HG03280 (cell line): ENCODE data around the gene PIP4K2A.
A peak's percentile ranks its signal among the peaks of the same experiment; 100 is the strongest.

Experiments used
- ATAC-seq: cut with Tn5 transposase; IDR thresholded peaks from one replicate; pipeline ENCODE4 v1.9.1; 2021; ENCODE audit warnings: mild to moderate bottlenecking, moderate library complexity; ENCODE audit not compliant: unreplicated experiment

PIP4K2A gene

DNA sequence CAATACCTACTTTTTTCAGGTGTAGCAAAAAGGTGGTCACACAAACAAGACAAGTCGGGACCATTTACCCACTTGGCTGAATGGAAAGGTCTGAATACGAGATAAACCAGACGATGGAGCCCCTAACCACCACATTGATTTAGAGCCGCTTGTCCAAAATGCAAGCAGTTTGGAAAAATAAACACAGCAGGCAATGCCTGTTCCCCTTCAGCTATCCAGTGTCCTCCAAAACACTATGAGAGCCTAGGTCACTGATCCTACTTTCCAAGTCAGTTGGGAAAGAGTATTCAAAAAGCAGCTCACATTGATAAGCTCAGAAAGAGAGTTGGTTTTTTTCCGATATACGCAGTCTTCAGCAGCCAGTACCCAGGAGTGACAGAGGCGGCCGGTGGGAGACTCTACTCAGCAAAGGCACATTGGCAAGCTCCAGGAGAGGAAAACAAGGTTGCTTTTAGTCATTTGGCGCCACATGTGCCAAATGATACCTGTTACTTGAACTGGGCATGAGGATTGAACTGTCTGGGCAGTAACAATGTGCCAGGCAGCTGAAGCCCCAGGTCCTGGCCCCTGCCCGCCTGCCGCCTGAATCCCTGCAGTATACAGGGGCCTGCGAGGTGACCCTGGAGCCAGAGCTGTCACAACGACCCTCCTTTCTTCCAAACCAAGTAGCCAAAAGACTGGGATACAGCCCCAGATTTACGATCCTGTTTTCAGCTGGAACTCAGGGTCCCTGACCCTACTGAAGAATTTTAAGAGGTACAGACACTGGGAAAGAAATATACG is 109.8 kb downstream of the PIP4K2A start:
- ATAC-seq, result no peak

DNA sequence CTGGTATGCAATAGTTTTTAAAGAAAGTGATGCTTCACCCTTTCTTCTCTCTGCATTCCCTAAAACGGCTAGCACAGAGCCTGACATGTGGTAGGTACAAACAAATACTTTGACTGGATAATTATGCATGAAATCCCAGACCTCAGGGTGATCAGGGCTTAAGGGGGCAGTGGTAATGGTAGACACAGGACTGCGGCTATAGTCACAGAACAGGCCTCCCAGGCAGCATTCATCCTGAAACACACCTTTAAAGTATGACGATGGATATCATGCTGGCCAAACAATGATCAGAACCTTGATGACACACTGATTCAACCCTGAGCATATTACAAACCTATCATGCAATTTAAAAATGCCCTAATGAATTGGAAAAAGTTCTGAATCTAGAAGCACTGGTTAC is 110.8 kb downstream of the PIP4K2A start:
- ATAC-seq, result no peak

DNA sequence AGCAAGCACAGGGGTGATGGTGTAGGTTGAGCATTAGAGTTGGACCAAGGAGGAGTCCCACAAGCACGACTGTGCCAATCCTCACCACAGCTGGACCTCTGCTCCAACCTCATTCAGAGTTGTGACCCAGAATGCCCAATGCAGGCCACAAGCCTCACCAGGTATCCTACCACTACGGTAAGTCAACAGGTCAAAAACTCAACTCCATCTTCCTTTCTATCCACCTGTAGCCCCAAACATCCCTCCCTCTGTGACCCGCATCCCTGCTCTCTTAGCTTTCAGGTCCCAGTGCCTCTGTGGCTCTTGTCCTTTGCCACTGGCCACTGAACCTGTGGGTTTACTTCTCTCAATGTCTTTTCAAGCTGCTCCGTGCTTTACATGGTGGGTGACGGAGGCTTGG is 112.8 kb downstream of the PIP4K2A start:
- ATAC-seq, result no peak

DNA sequence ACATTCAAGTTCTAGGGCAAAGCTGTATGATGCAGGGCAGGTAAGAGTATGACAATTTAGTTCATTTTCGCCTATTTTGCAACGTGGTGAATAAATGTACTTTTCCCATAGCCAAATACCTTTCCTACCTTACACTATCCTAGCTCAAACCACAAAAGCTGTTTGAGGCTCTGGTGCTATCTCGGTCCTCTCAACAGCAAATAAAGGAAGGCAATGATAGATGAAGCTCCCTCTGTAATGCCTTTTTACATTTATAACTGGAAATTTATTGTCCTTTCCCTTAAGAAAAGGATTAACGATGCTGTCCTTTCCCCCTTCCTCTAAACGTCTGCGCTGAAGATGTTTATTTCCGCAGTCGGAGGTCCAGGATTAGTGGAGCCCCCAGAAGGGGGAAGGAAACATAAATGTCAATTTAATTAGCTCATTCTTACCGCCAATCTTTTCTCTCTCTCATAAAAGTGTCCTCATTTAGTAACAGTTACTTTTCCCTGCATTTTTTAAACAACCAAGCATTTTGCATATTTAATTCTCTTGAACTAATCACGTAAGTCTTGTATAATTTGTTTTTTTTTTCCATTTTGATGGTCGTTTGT is 114.6 kb downstream of the PIP4K2A start:
- no peak for ATAC-seq

DNA sequence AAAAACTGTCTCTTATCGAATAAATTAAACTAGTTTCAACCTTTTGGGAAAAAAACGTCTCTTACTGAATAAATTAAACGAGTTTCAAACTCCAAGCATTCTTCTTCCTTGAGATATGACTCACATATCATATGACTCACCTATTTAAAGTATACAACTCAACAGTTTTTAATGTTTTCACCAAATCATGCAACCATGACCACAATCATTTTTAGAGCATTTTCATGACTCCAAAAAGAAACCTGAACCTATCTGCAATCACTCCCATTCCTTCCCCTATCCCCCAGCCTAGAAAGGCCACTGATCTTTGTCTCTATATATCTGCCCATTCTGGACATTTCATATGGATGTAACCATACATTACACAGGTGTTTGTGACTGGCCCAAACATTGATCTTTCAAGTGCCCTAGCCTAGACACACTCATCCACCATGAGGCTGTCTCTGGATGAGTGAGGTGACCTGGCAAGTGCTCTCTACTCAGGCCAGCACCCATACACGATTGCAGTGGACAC is 115.3 kb downstream of the PIP4K2A start:
- ATAC-seq, result no peak

DNA sequence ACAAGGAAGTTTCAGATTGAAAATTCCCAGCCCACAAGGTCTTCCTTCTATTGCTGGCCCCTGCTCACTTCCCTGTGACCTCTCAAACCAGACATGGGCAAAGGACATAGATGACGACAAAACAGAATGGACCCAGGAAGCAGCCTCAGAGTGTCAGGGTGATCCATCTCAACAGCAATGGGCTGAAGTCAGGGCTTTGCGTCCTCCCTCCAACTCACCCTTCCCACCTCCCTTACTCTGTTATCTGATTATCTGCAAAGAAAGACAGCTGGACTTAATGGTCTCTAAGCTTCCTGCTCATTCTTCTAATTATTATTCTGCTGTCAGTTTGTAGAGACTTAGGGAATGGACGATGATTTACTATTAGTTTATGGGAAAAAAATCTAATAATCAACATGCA is 115.9 kb downstream of the PIP4K2A start:
- no peak for ATAC-seq

DNA sequence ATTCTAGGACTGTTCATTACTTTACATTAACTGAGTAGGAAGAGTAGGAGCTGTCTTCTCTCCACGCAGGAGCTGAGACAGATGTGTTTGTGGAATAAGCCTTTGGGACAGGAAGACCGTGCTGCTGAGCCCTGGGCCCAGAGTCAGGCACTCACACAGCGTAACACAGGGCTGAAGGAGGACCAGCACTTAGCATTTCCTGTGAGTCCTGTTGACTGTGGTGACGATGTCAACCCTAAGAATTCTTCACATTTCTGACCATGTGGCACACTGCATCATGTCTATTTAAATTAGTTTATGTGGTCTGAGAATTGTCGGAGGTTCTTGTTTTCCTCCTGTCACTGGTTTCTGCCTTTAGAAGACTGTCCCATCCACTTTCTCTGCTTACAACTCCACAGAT is 117.2 kb downstream of the PIP4K2A start:
- peak; percentile 74 for ATAC-seq

DNA sequence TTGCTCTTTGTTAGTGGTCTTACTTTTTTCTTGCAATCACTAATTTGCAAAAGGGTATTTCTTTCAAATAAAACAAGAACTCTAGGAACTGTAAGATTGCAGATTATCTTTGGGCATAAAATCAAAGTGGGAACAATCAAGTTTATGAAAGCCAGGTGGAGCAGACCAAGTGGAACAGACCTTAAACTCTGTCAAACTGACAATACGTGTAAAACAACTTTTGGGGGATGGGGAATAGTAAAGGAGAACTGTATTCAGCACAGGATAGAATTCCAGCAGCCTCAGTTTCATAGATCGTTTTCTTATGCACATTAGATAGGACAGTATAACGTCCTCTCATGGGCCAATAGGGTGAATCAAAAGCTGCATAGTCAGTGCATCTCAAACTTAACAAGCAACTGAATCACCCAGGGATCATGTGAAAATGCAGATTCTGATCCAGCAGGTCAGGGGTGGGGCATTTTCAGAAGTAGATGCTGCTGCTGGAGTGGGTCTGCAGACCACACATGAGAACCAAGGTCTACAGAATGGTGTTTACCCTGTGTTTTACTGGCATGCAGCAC is 120.7 kb downstream of the PIP4K2A start:
- no peak for ATAC-seq

DNA sequence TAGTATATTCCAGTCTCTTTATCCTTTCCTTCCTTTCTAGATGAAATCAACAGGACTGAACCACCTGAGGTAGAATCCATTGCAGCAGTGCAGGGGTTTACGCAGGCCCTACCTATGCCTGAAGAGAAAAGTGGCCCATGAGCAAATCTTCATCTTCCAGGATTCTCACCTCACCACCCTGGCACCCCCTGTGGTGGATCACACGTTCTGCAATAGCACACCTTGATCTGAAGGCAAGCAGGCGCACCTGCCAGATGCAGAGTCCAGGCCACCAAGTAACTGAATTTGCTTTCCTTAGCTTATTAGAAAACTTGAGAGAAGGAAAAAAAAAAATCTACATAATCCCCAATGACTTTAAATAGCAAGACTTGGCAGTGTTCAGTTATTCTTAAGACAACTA is 121.4 kb downstream of the PIP4K2A start:
- no peak for ATAC-seq

DNA sequence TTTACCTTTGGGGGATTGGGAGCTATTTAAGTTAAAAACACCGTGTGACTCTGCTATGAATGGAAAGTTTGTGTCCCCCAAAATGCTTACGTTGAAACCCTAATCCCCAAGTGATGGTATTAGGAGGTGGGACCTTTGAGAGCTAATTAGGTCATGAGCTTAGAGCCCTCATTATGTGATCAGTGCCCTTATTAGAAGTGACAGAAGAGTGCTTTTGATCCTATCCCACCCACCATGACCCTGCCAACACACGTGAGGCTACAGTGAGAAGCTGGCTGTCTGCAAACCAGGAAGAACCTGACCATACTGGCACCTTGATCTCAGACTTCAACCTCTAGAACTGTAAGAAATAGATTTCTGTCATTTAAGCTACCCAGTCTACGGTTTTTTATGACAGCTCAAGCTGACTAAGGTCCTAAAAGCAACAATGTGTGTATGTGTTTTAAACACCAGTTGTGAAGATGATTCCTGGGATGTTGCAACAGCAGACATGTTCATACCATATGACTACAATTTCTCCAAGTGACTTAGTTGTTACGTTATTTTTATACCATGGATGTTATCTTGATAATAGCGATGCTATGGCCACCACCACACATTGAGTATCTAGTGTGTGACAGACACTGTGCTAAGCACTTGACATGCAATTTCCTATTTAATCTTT is 124.4 kb downstream of the PIP4K2A start:
- no peak for ATAC-seq

DNA sequence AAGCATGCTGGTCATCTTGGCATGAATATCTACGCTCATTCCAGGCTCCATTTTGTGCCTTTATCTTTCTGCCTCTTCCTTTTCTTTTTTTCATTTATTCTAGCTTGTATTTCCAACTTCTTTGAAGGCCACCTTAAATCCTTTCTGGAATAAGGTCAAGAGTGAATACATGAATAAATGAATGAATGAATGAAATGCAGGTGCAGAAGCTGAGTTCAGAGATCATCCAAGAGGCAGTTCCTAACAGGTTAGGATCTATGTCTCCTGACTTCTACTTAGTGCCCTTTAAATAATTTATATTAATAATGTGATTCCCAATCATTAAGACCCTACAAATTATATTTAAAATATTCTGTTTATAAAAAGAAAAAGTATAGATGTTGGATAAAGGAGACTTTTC is 125.9 kb downstream of the PIP4K2A start:
- ATAC-seq, result no peak

DNA sequence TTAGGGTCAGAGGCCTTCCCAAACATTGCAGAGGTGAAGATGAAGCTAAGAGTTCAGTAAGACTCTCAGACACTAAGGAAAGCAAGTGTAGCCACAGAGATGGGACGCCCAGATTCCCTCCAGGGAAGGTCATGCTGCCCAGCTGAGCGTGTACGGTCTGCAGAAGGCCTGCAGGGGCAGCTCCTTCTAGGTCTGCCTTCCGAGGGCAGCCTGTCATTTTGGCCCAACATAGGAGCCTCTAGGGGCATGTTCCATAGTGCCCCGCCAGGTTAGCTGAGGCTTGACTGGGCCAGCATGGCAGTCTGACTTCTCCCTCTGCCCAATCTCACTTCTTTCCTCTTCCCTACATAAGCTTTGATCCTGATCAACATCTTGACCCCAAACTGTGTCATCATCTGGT is 130.7 kb downstream of the PIP4K2A start:
- no peak for ATAC-seq

DNA sequence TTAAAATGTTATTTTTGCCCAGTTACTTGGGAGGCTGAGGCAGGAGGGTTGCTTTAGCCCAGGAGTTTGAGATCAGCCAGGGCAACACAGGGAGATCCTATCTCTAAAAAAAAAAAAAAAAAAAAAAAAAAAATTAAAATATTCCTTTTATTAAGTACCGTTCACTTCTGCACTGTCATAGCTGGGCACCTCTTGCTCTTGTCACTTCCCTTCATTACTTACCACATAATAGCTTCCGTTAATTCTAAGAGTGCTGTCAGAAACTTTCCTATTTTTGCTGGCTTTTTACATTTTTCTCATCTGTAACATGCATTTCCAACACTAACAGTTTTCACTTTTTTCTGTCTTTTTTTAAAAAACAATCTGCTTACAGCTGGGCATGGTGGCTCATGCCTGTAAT is 132.9 kb downstream of the PIP4K2A start:
- ATAC-seq, result no peak

DNA sequence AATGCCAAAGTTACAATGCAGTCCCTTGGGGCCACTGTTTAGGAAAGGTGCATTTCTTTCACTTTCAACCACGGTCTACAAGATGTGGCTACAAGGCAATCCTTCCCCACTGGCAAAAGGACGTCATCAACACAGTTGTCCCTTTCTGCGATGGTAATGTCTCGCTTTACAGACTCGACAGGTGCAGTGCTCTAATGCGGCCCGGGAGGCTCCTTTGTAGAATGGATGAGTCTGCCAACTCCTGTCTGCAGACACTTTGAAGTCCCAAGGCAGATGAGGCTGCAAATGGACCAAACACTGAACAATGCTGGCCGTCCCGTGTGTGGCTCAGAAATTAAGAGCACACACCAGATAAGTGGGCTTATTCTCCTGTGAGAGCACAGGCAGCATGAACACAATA is 133.7 kb downstream of the PIP4K2A start:
- ATAC-seq, result no peak

DNA sequence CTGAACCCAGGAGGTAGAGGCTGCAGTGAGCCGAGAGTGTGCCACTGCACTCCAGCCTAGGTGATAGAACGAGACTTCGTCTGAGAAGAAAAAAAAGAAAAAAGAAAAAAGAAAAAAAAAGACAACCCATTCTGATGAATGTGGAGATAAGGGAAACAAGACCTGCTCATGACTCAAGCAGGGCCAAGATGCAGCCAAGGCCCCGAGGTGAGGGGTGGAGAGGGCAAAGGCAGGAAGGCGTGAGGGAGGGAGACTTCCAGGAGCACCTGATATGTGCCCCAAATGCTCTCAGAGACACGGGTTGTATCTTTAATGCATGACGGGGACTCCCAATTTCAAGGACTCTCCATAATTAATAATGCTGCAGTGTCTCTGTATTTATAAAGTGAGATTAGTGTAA is 134.6 kb downstream of the PIP4K2A start:
- ATAC-seq, result no peak

DNA sequence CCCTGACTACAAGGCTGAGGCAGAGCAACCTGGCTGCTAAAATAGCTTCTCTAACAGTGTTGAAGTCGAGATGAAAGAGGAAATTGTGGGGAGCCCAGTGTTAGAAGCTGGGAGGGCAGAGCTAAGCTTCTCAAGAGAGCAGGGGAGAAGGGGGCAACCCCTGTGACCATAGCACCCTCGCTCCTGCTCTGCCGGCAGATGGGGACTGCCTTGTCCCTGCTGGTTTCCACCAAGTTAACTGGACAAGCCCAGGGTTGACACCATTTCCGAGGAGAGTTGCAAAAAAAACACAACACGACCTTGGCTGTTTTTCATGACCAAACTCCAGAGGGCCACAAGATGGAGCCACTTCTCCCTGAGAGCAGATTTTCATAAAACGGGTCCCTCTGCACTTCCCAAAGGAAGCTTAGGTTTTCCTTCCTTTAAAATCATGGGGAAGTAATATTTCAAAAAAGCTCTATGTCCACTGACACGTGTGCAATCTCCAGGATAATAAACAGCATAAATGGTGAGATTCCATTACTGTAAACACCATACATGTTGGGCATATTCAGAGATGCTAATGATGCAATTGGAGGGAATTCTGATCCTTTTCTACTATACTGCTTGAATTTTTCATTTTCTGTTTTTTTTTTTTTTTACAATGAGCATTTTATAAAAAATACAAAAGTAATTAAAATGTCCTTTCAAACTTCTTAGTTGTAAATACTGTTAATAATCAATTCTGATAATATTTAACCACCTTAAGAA is 140.4 kb downstream of the PIP4K2A start:
- ATAC-seq, result no peak

DNA sequence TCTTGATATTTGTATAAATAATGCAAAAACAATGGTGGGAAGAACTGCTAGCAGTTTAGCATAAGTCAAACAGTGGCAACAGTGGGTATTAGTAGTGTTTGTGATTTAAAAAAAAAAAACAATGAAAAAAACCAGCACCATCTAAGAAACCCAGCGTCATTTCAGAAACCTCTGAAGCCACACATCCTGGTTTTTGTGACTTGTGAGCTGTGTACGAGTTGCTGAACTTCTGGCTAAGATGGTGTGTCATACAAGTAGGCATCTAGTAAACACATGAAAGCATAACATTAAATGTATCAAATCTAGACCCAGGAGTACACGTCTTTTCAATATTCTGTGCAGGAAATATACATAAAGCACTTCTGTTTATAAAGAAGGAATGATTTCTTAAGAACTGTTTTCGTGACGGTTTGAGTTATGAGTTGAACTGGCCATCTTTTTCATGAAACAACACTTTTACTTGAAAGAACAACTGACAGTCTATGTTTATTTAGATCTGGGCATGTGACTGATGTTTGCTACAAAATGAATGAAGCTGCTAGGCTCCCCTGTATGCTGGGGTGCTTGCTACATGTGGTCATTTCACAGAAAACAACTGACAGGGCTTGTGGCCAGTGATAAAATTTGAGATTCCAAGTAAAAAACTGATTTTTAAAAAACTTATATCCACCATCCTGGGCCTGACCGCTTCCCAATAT is 143.5 kb downstream of the PIP4K2A start:
- no peak for ATAC-seq

DNA sequence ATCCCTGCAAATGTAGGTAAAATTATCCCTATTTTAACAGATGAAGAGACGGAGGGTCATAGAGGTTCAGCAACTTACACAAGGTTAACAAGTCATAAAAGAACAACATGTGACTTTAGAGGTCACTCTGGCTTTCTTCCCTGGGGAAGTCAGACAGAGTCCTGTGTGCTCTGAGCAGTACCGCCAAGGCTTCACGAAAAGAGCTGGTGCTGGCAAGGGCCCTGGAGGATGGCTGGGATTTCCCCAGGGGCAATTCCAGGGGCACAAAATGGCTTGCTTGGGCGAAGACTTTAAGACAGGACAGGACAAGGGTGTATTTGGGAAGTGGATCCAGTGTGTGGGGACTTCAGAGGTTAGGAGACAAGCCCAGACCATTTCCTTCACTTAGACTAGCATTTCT is 144.1 kb downstream of the PIP4K2A start:
- no peak for ATAC-seq

DNA sequence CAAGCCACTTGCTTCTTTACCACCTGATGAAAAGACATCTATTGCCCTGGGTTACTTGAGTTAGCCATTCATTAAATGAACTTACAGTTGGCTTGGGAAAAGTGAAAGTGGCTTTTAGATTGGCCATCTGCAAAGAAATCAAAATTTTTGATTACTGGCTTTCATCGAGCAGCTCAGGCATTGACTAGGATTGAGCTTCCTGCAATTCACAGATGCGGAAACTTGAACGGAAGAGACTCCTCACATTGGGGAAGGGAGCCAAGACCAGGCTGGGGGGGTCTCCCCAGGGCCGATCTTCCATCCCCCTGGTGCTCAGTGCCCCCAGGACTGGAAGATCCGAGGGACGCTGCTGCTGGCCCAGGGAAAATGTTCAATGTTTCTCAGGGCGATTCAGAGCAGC is 145.4 kb downstream of the PIP4K2A start:
- no peak for ATAC-seq

DNA sequence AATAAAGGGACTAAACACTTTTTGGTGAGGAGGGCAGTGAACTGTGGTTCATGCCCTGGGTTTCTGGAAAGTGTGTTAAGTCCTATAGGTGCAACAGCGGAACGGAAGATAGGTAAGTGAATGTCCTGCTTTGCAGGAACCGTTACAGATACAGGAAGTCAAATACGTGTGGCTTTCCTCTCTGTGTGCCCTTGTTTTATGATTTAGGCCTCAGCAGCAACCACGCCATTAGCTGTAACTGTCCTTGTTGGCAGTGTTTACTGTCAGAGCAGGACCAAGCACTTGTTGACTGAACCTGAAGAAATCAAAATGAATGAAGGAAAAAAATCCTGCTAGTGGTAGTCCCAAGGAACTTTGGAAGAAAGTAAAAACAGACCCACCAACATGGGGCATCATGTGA is 150.3 kb downstream of the PIP4K2A start:
- no peak for ATAC-seq
